ENCODE measurements around the gene PRR7.

The PRR7 gene

GRCh38 chr5:177501874-177502678 is 55.5 kb downstream of the PRR7 start:
- DNase-seq, result no peak

- DNase-seq, result no peak
Observed at GRCh38 chr5:177502886-177503285, 56.3 kb downstream of the PRR7 start.

DNA sequence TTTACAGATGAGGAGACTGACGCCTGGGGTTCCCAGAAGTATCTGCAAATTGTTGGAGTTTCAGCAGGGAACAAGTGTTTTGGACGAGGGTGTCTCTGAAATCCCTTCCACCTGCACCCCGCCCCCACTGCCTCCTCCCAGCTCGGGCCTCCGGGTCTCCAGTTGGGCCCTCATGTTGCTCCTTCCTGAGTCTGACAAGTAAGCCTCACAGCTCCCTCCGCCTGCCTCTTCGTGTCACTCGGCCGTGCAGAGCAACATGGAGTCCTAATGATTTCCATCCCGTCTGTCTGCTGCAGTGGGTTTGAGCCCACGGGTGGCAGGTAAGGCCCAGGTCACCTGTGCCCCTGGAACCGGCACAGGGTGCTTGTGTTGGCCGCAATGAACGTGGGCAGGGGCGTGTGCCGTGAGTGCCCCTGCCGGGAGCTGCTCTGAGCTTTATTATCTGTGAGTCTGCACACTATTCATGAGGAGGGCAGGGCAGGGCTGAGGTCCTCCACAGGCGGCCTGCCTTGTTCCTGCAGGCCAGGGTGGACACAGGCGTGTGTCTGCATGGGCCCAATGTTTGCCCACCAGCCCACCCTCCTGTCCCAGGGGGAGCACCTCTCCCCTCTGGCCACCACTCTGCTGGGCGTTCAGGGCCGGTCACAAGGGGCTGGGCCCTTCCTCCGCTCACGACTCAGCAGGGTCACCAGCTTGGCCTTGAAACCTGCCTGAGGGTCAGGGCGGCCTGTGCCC is 56.9 kb downstream of the PRR7 start:
- DNase-seq, result no peak

DNA sequence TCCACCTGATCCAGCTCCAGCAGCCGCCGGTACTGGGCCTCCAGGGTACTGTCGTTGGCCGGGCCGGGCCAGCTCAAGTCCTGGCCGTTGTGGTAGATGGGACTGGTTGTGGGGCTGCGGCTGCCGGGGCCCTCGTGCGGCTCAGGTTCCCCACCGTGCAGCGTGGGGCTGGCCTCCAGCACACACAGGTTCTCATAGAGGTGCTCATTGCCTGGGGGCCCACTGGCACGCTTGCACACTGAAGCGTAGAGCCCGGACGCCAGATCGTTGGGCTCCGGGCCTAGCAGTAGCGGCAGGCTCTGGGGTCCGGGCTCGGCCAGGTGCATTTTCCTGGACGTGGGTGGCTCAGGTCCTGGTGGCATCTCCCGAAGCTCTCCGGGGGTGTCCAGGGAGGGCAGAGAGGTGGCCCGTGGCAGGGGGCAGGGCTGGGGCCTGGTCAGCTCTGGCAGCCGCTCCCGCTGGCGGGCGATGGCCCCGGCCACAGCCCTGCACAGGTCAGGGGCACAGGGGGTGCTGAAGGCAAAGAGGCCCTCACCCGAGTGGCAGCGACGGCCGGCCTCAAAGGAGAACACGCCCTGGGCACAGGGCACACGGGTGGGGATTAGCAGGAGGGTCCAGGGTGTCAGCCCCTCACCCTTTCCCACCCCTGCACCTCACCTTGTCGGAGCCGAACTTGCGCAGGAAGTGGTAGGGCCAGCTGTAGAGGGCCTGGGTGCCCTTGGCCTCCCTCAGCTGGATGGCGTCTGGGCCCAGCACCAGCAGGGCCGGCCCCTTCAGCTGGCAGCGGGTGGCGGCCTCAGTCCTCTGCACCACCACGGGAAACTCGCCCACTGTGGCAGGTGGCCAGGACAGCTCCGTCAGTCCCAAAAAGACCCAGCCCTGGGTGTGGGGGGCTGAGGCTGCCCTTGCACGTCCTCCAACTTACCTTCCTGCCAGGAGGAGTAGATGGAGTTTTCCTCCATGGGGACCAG is 57.8 kb downstream of the PRR7 start:
- DNase-seq, result no peak

DNA sequence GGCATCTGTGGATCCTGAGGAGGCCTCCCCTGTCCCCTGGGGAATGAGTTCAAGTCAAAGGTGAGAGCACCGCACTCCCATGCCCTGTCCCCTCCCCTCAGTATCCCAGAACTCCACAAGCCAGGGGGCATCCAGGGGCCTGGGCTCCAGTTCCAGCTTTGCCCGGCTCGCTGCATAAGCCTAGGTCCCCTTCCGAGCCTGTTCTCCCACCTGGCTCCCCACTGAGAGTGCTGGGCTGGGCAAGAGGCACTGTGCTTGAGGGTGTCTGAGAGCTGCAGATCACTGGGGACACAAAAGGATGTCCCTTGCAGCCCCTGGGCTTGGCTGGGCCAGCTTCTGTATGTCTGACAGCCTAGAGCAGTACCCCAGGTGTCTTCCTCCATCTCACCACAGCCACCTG is 58.5 kb downstream of the PRR7 start:
- no peak for DNase-seq

Measured in femur (tissue), 1 donor.